Measurements from ENCODE around the gene LMBR1.

GRCh38 chr7:156652886-156653568, 240.0 kb downstream of the LMBR1 start:
- no peak for TF ChIP-seq JUN (IDR thresholded peaks at IDR 0.05; ENCODE audit: borderline replicate concordance, insufficient read depth, insufficient read length, low read depth)
- TF ChIP-seq MAX (IDR thresholded peaks at IDR 0.05; ENCODE audit: insufficient read depth, insufficient read length), result no peak
- TF ChIP-seq POLR2AphosphoS5 (IDR thresholded peaks at IDR 0.05; ENCODE audit: insufficient read depth, low read depth, low read length), result no peak

Measured in endothelial cell of umbilical vein (primary cell).